Activated gamma-delta T cell (primary cell): ENCODE data around the gene C15orf62.

Experiments
- DNase-seq: peaks from one replicate; lab custom pipeline; 2025; lab: John Stamatoyannopoulos, UW

Gene C15orf62

DNA sequence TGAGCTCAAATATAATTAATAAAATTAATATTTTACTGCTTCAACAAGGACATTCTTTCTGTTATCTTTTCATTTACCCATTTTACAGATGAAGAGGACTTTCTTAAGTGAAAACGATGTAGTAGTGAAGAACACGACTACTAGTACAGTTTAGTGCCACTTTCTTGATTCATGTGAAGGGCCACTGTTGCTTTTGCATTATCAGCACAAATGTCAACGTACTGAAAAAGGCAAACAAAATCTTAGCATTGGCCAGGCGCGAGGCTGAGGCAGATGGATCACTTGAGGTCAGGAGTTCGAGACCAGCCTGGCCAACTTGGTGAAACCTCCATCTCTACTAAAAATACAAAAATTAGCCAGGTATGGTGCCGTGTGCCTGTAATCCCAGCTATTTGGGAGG is 49.3 kb downstream of the C15orf62 start:
- no peak for DNase-seq

DNA sequence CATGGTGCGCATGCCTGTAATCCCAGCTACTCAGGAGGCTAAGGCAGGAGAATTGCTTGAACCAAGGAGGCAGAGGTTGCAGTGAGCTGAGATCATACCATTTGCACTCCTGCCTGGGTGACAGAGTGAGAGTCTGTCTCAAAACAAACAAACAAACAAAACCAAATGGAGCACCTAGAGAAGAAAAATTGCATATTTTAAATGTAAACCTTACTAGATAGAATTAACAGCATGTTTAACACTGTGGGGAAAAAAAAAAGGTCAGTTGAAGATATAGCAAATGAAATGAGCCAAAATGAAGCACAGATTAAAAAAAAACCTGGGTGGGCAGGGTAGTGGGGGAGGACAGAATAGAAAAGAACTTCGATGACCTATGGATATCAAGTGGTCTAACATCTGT is 51.4 kb downstream of the C15orf62 start:
- DNase-seq: no peak
